Measurements from ENCODE around the gene MESP2. TPM values are rescaled to one million over a fixed set of nuclear protein-coding genes. Genes with fewer than 3 reads are reported as not detected.

The MESP2 gene
- total and polyA plus RNA-seq, 2 of the 13 experiments (the other 11 are each of a cell fraction or from before 2014, with no cell fraction given): not detected

GRCh38 chr15:89813381-89814111, 37.4 kb downstream of the MESP2 start:
- FAIRE-seq (no peak), DNase-seq (ENCODE audit: low spot score) (no peak), ATAC-seq (no peak)
- ChIA-PET POLR2A (interaction anchor here (1.1 to 1.5 kb wide), 4 partner anchors 15 to 57 kb away, joined by 4 to 8 read pairs (median 6); no protein-coding TSS in a partner anchor), CTCF (ENCODE audit: low intra/inter-chr PET ratio, low total read pairs) (no interaction called here)
- no peaks in the 10 kb centered on the region; a peak in 1 of 5 replicates for H3K27me3 ChIP-seq (ENCODE audit: control insufficient read depth in 1 of 2, insufficient read depth in 2 of 2, low read length in 2 of 2)
- peak overlapping the region; percentile 89 for H3K9ac ChIP-seq (ENCODE audit: insufficient read depth, low read depth, low read length)
- intact Hi-C loops (cut with micrococcal nuclease; ENCODE audit: unreplicated experiment) (loop anchor here (5.0 kb wide), 2 partner anchors 34 to 51 kb away; no protein-coding TSS in a partner anchor), in situ Hi-C loops (cut with HindIII; ENCODE audit: extremely low pct_ligation_motif_present, low pct_unique_long_range_greater_than_20kb) (no loop called here)
- H2AFZ ChIP-seq (ENCODE audit: low read length): no peak overlapping the region
- H3K27ac ChIP-seq (ENCODE audit: extremely low read length, insufficient read depth, low read length): peak overlapping the region; percentile 91
- no TSS peak for BruUV-seq (replicated peaks)
- H3K79me2 ChIP-seq (ENCODE audit: insufficient read depth, low read length): peaks cover 26% of the 10 kb centered on the region
- H3K4me1 ChIP-seq (ENCODE audit: insufficient read depth, low read length): peaks cover 81% of the 10 kb centered on the region
- no peaks in the 10 kb centered on the region for H4K20me1 ChIP-seq (ENCODE audit: insufficient read depth, low read length)
- peak overlapping the region; percentile 87 for H3K4me2 ChIP-seq (ENCODE audit: low read depth, low read length)
- H3K4me3 ChIP-seq (replicated peaks in 1 of 3; ENCODE audit: insufficient read depth in 1 of 3, low read depth in 2 of 3, low read length in 3 of 3): peak overlapping the region; percentile 78 to 94 (median 88)
- H3K9me3 ChIP-seq (ENCODE audit: low read length): no peaks in the 10 kb centered on the region
- H3K36me3 ChIP-seq (replicated peaks in 1 of 2; ENCODE audit: control insufficient read depth in 1 of 2, insufficient read depth in 2 of 2, low read length in 2 of 2): no peaks in the 10 kb centered on the region
- 64% methylated on average over 6 of the region's 13 CpGs for WGBS (ENCODE audit: low lambda C conversion rate)
- TF ChIP-seq, protein P1, sequence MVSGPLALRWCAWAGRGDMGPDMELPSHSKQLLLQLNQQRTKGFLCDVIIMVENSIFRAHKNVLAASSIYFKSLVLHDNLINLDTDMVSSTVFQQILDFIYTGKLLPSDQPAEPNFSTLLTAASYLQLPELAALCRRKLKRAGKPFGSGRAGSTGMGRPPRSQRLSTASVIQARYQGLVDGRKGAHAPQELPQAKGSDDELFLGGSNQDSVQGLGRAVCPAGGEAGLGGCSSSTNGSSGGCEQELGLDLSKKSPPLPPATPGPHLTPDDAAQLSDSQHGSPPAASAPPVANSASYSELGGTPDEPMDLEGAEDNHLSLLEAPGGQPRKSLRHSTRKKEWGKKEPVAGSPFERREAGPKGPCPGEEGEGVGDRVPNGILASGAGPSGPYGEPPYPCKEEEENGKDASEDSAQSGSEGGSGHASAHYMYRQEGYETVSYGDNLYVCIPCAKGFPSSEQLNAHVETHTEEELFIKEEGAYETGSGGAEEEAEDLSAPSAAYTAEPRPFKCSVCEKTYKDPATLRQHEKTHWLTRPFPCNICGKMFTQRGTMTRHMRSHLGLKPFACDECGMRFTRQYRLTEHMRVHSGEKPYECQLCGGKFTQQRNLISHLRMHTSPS (CRISPR knock-in tag; IDR thresholded peaks at IDR 0.05; ENCODE audit: low read depth): 0 out of 2 replicates have a peak, but pooled peaks have one; percentile 5
- TF ChIP-seq MTF2 (CRISPR knock-in tag; IDR thresholded peaks at IDR 0.05; ENCODE audit: borderline replicate concordance) (0 out of 2 replicates have a peak, but pooled peaks have one; percentile 3), SATB2 (CRISPR knock-in tag; IDR thresholded peaks at IDR 0.05) (0 out of 2 replicates have a peak, but pooled peaks have one; percentile 15), ZFP91 (CRISPR knock-in tag; IDR thresholded peaks at IDR 0.05; ENCODE audit: borderline replicate concordance) (0 out of 2 replicates have a peak, but pooled peaks have one; percentile 39), E2F2 (CRISPR knock-in tag; IDR thresholded peaks at IDR 0.05; ENCODE audit: borderline replicate concordance) (0 out of 2 replicates have a peak, but pooled peaks have one; percentile 12), ZNF772 (CRISPR knock-in tag; IDR thresholded peaks at IDR 0.05) (peak; percentile 39; the same call in 1 of the 2 replicates), BRD4 (CRISPR knock-in tag; IDR thresholded peaks at IDR 0.05) (0 out of 2 replicates have a peak, but pooled peaks have one; percentile 5), ZNF350 (CRISPR knock-in tag; IDR thresholded peaks at IDR 0.05; ENCODE audit: borderline replicate concordance, low read depth) (0 out of 2 replicates have a peak, but pooled peaks have one; percentile 14), JUND (CRISPR knock-in tag; IDR thresholded peaks at IDR 0.05) (no peak), ZNF749 (CRISPR knock-in tag; IDR thresholded peaks at IDR 0.05; ENCODE audit: borderline replicate concordance) (0 out of 2 replicates have a peak, but pooled peaks have one; percentile 16)
- TF ChIP-seq, protein P2, sequence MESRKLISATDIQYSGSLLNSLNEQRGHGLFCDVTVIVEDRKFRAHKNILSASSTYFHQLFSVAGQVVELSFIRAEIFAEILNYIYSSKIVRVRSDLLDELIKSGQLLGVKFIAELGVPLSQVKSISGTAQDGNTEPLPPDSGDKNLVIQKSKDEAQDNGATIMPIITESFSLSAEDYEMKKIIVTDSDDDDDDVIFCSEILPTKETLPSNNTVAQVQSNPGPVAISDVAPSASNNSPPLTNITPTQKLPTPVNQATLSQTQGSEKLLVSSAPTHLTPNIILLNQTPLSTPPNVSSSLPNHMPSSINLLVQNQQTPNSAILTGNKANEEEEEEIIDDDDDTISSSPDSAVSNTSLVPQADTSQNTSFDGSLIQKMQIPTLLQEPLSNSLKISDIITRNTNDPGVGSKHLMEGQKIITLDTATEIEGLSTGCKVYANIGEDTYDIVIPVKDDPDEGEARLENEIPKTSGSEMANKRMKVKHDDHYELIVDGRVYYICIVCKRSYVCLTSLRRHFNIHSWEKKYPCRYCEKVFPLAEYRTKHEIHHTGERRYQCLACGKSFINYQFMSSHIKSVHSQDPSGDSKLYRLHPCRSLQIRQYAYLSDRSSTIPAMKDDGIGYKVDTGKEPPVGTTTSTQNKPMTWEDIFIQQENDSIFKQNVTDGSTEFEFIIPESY (CRISPR knock-in tag; IDR thresholded peaks at IDR 0.05): peak; percentile 72
- TF ChIP-seq, protein P3, sequence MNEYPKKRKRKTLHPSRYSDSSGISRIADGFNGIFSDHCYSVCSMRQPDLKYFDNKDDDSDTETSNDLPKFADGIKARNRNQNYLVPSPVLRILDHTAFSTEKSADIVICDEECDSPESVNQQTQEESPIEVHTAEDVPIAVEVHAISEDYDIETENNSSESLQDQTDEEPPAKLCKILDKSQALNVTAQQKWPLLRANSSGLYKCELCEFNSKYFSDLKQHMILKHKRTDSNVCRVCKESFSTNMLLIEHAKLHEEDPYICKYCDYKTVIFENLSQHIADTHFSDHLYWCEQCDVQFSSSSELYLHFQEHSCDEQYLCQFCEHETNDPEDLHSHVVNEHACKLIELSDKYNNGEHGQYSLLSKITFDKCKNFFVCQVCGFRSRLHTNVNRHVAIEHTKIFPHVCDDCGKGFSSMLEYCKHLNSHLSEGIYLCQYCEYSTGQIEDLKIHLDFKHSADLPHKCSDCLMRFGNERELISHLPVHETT (CRISPR knock-in tag; conservative IDR thresholded peaks at IDR 0.05): no peak
